B cell (primary cell): ENCODE results near the gene FANCC.

ENCODE experiments used
- CTCF ChIP-seq: fragments of 200-600 bp; IDR thresholded peaks from one replicate; pipeline ENCODE4 v1.8.0; 2022; ENCODE audit warnings: antibody characterized with exemption, mild to moderate bottlenecking
- EZH2 ChIP-seq: IDR thresholded peaks from 2 replicates; pipeline ENCODE4 v1.6.1; 2012; ENCODE audit warnings: borderline replicate concordance, low read depth, mild to moderate bottlenecking, moderate library complexity, low read length; ENCODE audit not compliant: insufficient read depth, poor library complexity, severe bottlenecking

GRCh38 chr9:95083086-95083768, 234.3 kb downstream of the FANCC start:
- TF ChIP-seq CTCF = no peak
- TF ChIP-seq EZH2 = no peak
